ENCODE measurements around the gene ISOC2.

DNA sequence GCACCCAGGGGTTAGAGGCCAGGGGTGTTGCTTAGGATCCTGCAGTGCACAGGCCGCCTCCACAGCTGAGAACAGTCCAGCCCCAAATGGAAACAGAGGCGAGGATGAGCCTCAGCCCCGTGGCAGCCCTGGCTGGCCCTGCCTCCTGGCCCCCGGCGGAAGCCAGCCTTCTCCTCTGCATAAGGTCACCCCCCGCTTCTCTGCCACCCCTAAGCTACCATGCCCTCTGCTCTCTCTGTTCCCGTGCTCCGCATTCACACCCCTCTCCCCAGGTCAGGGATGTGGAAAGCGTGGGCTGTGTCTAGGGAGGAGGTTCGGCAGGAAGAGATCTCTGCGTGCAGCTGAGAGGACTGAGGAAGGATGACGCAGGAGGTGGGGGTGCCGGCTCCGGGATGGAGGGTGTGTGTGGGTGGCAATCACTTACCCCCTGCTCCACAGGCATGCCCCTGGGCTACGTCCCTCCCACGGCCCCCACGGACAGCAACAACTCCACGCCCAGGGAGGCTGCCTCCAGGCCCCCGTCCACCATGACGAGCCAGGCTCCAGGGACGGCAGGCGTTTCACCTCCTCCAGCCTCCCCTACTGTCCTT is 32.8 kb upstream of the ISOC2 start:
- TF ChIP-seq, protein P1, sequence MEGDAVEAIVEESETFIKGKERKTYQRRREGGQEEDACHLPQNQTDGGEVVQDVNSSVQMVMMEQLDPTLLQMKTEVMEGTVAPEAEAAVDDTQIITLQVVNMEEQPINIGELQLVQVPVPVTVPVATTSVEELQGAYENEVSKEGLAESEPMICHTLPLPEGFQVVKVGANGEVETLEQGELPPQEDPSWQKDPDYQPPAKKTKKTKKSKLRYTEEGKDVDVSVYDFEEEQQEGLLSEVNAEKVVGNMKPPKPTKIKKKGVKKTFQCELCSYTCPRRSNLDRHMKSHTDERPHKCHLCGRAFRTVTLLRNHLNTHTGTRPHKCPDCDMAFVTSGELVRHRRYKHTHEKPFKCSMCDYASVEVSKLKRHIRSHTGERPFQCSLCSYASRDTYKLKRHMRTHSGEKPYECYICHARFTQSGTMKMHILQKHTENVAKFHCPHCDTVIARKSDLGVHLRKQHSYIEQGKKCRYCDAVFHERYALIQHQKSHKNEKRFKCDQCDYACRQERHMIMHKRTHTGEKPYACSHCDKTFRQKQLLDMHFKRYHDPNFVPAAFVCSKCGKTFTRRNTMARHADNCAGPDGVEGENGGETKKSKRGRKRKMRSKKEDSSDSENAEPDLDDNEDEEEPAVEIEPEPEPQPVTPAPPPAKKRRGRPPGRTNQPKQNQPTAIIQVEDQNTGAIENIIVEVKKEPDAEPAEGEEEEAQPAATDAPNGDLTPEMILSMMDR (IDR thresholded peaks at IDR 0.05): no peak
- TF ChIP-seq EZH2 (IDR thresholded peaks at IDR 0.05) (no peak), EZH2phosphoT487 (IDR thresholded peaks at IDR 0.05) (no peak)
